Measurements from ENCODE around the gene PHACTR3.

DNA sequence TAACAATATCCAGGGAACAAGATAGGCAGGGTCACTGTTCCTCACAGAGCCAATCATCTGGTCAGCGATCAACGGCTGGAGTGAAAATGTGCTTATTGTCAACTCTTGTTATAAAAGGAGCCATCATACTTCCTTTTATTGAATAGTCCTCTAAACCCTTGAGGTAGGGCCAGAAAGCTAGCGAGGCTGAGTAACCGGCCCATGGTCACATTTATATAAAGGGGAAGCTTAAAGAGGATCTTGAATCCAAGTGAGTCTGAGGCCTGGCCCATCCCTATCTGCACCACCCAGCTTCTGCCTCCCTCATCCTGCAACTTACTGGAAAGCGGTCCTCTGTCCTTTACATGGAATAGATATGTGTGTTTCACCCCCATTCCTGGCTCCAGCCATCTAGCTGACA lies 9.5 kb downstream of the PHACTR3 start:
- TF ChIP-seq, protein P1, sequence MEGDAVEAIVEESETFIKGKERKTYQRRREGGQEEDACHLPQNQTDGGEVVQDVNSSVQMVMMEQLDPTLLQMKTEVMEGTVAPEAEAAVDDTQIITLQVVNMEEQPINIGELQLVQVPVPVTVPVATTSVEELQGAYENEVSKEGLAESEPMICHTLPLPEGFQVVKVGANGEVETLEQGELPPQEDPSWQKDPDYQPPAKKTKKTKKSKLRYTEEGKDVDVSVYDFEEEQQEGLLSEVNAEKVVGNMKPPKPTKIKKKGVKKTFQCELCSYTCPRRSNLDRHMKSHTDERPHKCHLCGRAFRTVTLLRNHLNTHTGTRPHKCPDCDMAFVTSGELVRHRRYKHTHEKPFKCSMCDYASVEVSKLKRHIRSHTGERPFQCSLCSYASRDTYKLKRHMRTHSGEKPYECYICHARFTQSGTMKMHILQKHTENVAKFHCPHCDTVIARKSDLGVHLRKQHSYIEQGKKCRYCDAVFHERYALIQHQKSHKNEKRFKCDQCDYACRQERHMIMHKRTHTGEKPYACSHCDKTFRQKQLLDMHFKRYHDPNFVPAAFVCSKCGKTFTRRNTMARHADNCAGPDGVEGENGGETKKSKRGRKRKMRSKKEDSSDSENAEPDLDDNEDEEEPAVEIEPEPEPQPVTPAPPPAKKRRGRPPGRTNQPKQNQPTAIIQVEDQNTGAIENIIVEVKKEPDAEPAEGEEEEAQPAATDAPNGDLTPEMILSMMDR (IDR thresholded peaks at IDR 0.05; ENCODE audit: low read length) = no peak
- no peak for TF ChIP-seq EZH2 (optimal IDR thresholded peaks at IDR 0.05; ENCODE audit: low read depth, low read length)

Measured in MM.1S (cell line).